Stomach (tissue), 9 donors: ENCODE data around the gene CTH. TPM values are rescaled to one million over a fixed set of nuclear protein-coding genes. Genes with fewer than 3 reads are reported as not detected.
A peak's percentile ranks its signal among the peaks of the same experiment; 100 is the strongest.
"Not testable (repeated sequence)": the region's sequence is repeated elsewhere in the genome, so short reads cannot be mapped to it uniquely, and the experiment has no call there.

Source experiments
- DNase-seq, 2 donors: peaks; one replicate each; pipeline versions ENCODE4 v3.0.0 to v3.0.0-alpha.2; 2013 to 2019
- H3K27ac ChIP-seq, 5 donors: fragments of 200-600 bp in 4 of 5; sonication (generic) in 4 of 5; one replicate each; pipeline ENCODE4 v1.5.1; 2013 to 2019; ENCODE audit warnings: mild to moderate bottlenecking in 1 of 5, moderate library complexity in 1 of 5
- H3K27me3 ChIP-seq, 3 donors: fragments of 200-600 bp; sonication (generic); one replicate each; pipeline ENCODE4 v1.5.1; 2017 to 2019; ENCODE audit warnings: mixed run types in 1 of 3
- H3K36me3 ChIP-seq, 4 donors: fragments of 200-600 bp; sonication (generic); 1 replicate in 3 of 4; 2 replicates in 1 of 4; pipeline ENCODE4 v1.5.1; 2016 to 2019
- H3K4me1 ChIP-seq, 4 donors: fragments of 200-600 bp; sonication (generic); one replicate each; pipeline ENCODE4 v1.5.1; 2016 to 2019
- H3K4me3 ChIP-seq, 4 donors: fragments of 200-600 bp; sonication (generic) in 3 of 4; one replicate each; pipeline ENCODE4 v1.5.1; 2016 to 2019; ENCODE audit warnings: mild to moderate bottlenecking in 1 of 4
- H3K9me3 ChIP-seq, 4 donors: fragments of 200-600 bp; sonication (generic); one replicate each; pipeline ENCODE4 v1.5.1; 2016 to 2019
- EP300 ChIP-seq: sonication (generic); formaldehyde crosslinking; IDR thresholded peaks from one replicate; pipeline ENCODE4 v1.6.1; 2017; ENCODE audit warnings: antibody characterized with exemption
- POLR2A ChIP-seq, 4 donors: fragments of 450-650 bp; IDR thresholded peaks; one replicate each; pipeline ENCODE4 v1.6.1; 2016; ENCODE audit warnings: antibody characterized with exemption in 4 of 4, control low read depth in 2 of 4, mild to moderate bottlenecking in 1 of 4, moderate library complexity in 1 of 4
- POLR2AphosphoS5 ChIP-seq, 3 donors: sonication (generic); formaldehyde crosslinking; IDR thresholded peaks; one replicate each; pipeline ENCODE4 v1.6.1; 2016; ENCODE audit warnings: antibody characterized with exemption in 3 of 3
- WGBS, 5 donors: extraction: QIAGEN DNeasy Blood & Tissue Kit in 3 of 5; methylation state at CpG; one replicate each; pipeline versions ENCODE4 v1.1.5 to v1.1.7; 2013 to 2018; 5-methylcytosine and 5-hydroxymethylcytosine counted together
- intact Hi-C: fragments of 100-400 bp; cut with DNase I; formaldehyde crosslinking; loops from one replicate; pipeline ENCODE4 v1.15.1; 2023; ENCODE audit warnings: low total_unique reads
- polyA plus RNA-seq, 3 donors: library from polyadenylated mRNA; stranded (reverse); fragments of 200-250 nt; gene quantifications; one replicate each; pipeline ENCODE4 v1.2.3, GENCODE V29; 2013
- total RNA-seq, 5 donors: library from RNA; depleted of rRNA; stranded (reverse); fragments of >200 nt; gene quantifications; one replicate each; pipeline versions ENCODE4 v1.1.0 to v1.2.3, GENCODE V29; 2014 to 2016
- TF ChIP-seq, protein P1 (sequence below), 7 experiments: fragments of 450-650 bp in 4 of 7; fragments of 200-600 bp in 3 of 7; sonication (generic) in 3 of 7; IDR thresholded peaks; one replicate each; pipeline ENCODE4 v1.5.1; 2016 to 2019; ENCODE audit warnings: antibody characterized with exemption in 7 of 7, control low read depth in 2 of 7, mild to moderate bottlenecking in 1 of 7
- donor health status: healthy with polysubstance abuse.
- donor health status: Bipolar disorder and iron deficiency.
- donor health status: healthy.

Gene CTH
- total and polyA plus RNA-seq, 8 donors = 0.89 to 16.9 (median 5.6) TPM

- Histone ChIP-seq H3K4me1 (peaks cover 5 to 33% (median 19%) of the 10 kb centered on the region in 4 donors), H3K27me3 (no peaks in the 10 kb centered on the region), H3K9me3 (no peaks in the 10 kb centered on the region), H3K4me3 (peak overlapping the region; percentile 60 to 72 (median 66)), H3K36me3 (peaks cover 0 to 9% (median 3%) of the 10 kb centered on the region in 4 donors), H3K27ac (peak overlapping the region; percentile 92 to 99 (median 96))
- TF ChIP-seq, protein P1, sequence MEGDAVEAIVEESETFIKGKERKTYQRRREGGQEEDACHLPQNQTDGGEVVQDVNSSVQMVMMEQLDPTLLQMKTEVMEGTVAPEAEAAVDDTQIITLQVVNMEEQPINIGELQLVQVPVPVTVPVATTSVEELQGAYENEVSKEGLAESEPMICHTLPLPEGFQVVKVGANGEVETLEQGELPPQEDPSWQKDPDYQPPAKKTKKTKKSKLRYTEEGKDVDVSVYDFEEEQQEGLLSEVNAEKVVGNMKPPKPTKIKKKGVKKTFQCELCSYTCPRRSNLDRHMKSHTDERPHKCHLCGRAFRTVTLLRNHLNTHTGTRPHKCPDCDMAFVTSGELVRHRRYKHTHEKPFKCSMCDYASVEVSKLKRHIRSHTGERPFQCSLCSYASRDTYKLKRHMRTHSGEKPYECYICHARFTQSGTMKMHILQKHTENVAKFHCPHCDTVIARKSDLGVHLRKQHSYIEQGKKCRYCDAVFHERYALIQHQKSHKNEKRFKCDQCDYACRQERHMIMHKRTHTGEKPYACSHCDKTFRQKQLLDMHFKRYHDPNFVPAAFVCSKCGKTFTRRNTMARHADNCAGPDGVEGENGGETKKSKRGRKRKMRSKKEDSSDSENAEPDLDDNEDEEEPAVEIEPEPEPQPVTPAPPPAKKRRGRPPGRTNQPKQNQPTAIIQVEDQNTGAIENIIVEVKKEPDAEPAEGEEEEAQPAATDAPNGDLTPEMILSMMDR (IDR thresholded peaks at IDR 0.05) = no peak
- no peak for TF ChIP-seq POLR2AphosphoS5 (IDR thresholded peaks at IDR 0.05)
- no peak for TF ChIP-seq EP300
- no peak for TF ChIP-seq POLR2A (IDR thresholded peaks at IDR 0.05)
- intact Hi-C loops = no loop called here
- WGBS, 5 donors = 0 to 1% (median 1%) methylated on average over 17 of the region's 17 CpGs
- no peak for DNase-seq
Observed at GRCh38 chr1:70411360-70411844, 334 bp downstream of the CTH start.

DNA sequence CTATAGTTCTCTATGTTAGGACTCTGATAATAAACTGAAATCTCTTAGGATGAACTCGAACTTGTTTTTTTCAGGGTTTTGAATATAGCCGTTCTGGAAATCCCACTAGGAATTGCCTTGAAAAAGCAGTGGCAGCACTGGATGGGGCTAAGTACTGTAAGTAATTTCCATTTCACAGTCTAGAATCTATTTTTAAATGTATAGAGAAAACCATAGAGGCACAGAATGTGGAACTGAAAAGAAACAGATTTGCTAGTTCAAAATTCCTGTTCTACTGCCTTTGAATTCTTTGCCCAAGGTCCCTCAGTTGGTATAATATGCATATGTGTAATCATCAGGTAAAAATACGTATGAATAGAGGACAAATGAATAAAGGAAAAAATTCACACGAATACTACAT, 4.8 kb downstream of the CTH start:
- no peak for DNase-seq
- Histone ChIP-seq H3K9me3 (no peaks in the 10 kb centered on the region), H3K27me3 (no peaks in the 10 kb centered on the region), H3K36me3 (peaks cover 3 to 33% (median 19%) of the 10 kb centered on the region in 4 donors), H3K4me1 (peaks cover 0 to 27% (median 14%) of the 10 kb centered on the region in 4 donors), H3K27ac (no peak overlapping the region), H3K4me3 (no peak overlapping the region)
- TF ChIP-seq EP300 (no peak), POLR2A (IDR thresholded peaks at IDR 0.05) (no peak), POLR2AphosphoS5 (IDR thresholded peaks at IDR 0.05) (no peak)
- TF ChIP-seq, protein P1 (IDR thresholded peaks at IDR 0.05) = no peak
- intact Hi-C loops = no loop called here
- 68 to 96% (median 72%) methylated on average over 4 of the region's 4 CpGs for WGBS, 5 donors

GRCh38 chr1:70418973-70419734, 8.1 kb downstream of the CTH start:
- H3K27me3 ChIP-seq, H3K4me1 ChIP-seq, DNase-seq, H3K4me3 ChIP-seq, intact Hi-C loops, H3K27ac ChIP-seq, H3K9me3 ChIP-seq: not testable (repeated sequence)
- 87 to 90% (median 89%) methylated on average over 3 to 4 of the region's 4 CpGs for WGBS, 5 donors
- peaks cover 3 to 64% (median 30%) of the 10 kb centered on the region in 4 donors for H3K36me3 ChIP-seq

DNA sequence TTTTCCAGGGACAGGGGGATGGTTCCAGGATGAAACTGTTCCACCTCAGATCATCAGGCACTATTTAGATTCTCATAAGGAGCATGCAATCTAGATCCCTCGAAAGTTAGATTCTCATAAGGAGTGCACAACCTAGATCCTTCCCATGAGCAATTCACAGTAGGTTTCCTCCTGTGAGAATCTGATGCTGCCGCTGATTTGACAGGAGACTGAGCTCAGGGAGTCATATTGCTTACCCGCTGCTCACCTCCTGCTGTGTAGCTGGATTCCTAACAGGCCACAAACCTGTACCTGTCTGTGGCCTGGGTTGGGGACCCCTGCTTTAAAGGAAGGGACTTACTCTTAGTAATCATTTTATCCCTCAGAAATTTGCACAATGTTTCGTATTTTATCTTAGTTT, 9.3 kb downstream of the CTH start:
- no peak for DNase-seq
- no peak overlapping the region for H3K4me3 ChIP-seq
- no peaks in the 10 kb centered on the region for H3K27me3 ChIP-seq
- 89 to 96% (median 94%) methylated on average over 4 of the region's 4 CpGs for WGBS, 5 donors
- intact Hi-C loops = no loop called here
- H3K36me3 ChIP-seq = peaks cover 3 to 73% (median 41%) of the 10 kb centered on the region in 4 donors
- no peaks in the 10 kb centered on the region for H3K4me1 ChIP-seq
- no peak overlapping the region for H3K27ac ChIP-seq
- TF ChIP-seq POLR2A (IDR thresholded peaks at IDR 0.05) (no peak), POLR2AphosphoS5 (IDR thresholded peaks at IDR 0.05) (no peak), EP300 (no peak)
- TF ChIP-seq, protein P1 (IDR thresholded peaks at IDR 0.05) = no peak
- no peaks in the 10 kb centered on the region for H3K9me3 ChIP-seq
